Mammary epithelial cell (primary cell): ENCODE data around the gene ZNF783.

Experiments
- CTCF ChIP-seq, 2 donors: IDR thresholded peaks in 1 of 2; conservative IDR thresholded peaks in 1 of 2; 2 replicates each; pipeline ENCODE4 v1.5.1; 2011 to 2012; ENCODE audit warnings: inconsistent platforms in 2 of 2, low read length in 2 of 2, mild to moderate bottlenecking in 2 of 2, control low read depth in 1 of 2, low read depth in 1 of 2; ENCODE audit not compliant: insufficient read depth in 1 of 2; ENCODE audit errors: extremely low read depth in 1 of 2
- EZH2 ChIP-seq: IDR thresholded peaks from 2 replicates; pipeline ENCODE4 v1.6.1; 2012; ENCODE audit warnings: low read length, inconsistent platforms, borderline replicate concordance

GRCh38 chr7:149313981-149314380 lies 52.0 kb downstream of the ZNF783 start:
- no peak for TF ChIP-seq EZH2
- no peak for TF ChIP-seq CTCF (conservative IDR thresholded peaks at IDR 0.05 in 1 of 2, IDR thresholded peaks at IDR 0.05 in 1 of 2; ENCODE audit: extremely low read depth in 1 of 2, insufficient read depth in 1 of 2, low read depth in 1 of 2, low read length in 2 of 2)
